ENCODE data around the gene IFNG-AS1. TPM values are rescaled to one million over a fixed set of nuclear protein-coding genes. Genes with fewer than 3 reads are reported as not detected.
A peak's percentile ranks its signal among the peaks of the same experiment; 100 is the strongest.

The IFNG-AS1 gene
- total RNA-seq, 1 donor from 2014 or later, result not detected

GRCh38 chr12:68040450-68041075, 51.3 kb downstream of the IFNG-AS1 start:
- H3K27me3 Mint-ChIP-seq, result no peaks in the 10 kb centered on the region
- H3K9me3 Mint-ChIP-seq, result no peaks in the 10 kb centered on the region
- no peaks in the 10 kb centered on the region for H3K36me3 Mint-ChIP-seq
- no peak for DNase-seq (ENCODE audit: extremely low spot score, unreplicated experiment)
- H3K4me3 Mint-ChIP-seq, result no peak overlapping the region
- H3K4me1 Mint-ChIP-seq (ENCODE audit: unreplicated experiment), result peaks cover 9% of the 10 kb centered on the region
- TF ChIP-seq CTCF (conservative IDR thresholded peaks at IDR 0.05), result peak; percentile 93
- no peak overlapping the region for H3K27ac Mint-ChIP-seq

- no peak for DNase-seq (ENCODE audit: extremely low spot score, unreplicated experiment)
- peaks cover 4% of the 10 kb centered on the region for H3K9me3 Mint-ChIP-seq
- H3K4me1 Mint-ChIP-seq (ENCODE audit: unreplicated experiment), result peaks cover 9% of the 10 kb centered on the region
- H3K4me3 Mint-ChIP-seq, result no peak overlapping the region
- H3K27ac Mint-ChIP-seq, result no peak overlapping the region
- H3K27me3 Mint-ChIP-seq, result no peaks in the 10 kb centered on the region
- no peaks in the 10 kb centered on the region for H3K36me3 Mint-ChIP-seq
- TF ChIP-seq CTCF (conservative IDR thresholded peaks at IDR 0.05), result no peak
These were observed 53.0 kb downstream of the IFNG-AS1 start for GRCh38 chr12:68042212-68042699.

- no peaks in the 10 kb centered on the region for H3K27me3 Mint-ChIP-seq
- no peaks in the 10 kb centered on the region for H3K36me3 Mint-ChIP-seq
- H3K4me1 Mint-ChIP-seq (ENCODE audit: unreplicated experiment), result peaks cover 9% of the 10 kb centered on the region
- no peak for TF ChIP-seq CTCF (conservative IDR thresholded peaks at IDR 0.05)
- H3K9me3 Mint-ChIP-seq, result peaks cover 4% of the 10 kb centered on the region
- no peak for DNase-seq (ENCODE audit: extremely low spot score, unreplicated experiment)
- H3K27ac Mint-ChIP-seq, result no peak overlapping the region
- no peak overlapping the region for H3K4me3 Mint-ChIP-seq
These were observed 54.2 kb downstream of the IFNG-AS1 start for GRCh38 chr12:68043435-68043834.

- H3K27ac Mint-ChIP-seq, result no peak overlapping the region
- H3K4me1 Mint-ChIP-seq (ENCODE audit: unreplicated experiment), result no peaks in the 10 kb centered on the region
- peaks cover 4% of the 10 kb centered on the region for H3K9me3 Mint-ChIP-seq
- H3K36me3 Mint-ChIP-seq, result no peaks in the 10 kb centered on the region
- H3K4me3 Mint-ChIP-seq, result no peak overlapping the region
- no peak for DNase-seq (ENCODE audit: extremely low spot score, unreplicated experiment)
- H3K27me3 Mint-ChIP-seq, result no peaks in the 10 kb centered on the region
- no peak for TF ChIP-seq CTCF (conservative IDR thresholded peaks at IDR 0.05)
These were observed 59.5 kb downstream of the IFNG-AS1 start for GRCh38 chr12:68048648-68049297.

GRCh38 chr12:68056300-68056699, 67.1 kb downstream of the IFNG-AS1 start:
- H3K27me3 Mint-ChIP-seq, result peaks cover 4% of the 10 kb centered on the region
- no peaks in the 10 kb centered on the region for H3K4me1 Mint-ChIP-seq (ENCODE audit: unreplicated experiment)
- H3K9me3 Mint-ChIP-seq, result peaks cover 15% of the 10 kb centered on the region
- H3K36me3 Mint-ChIP-seq, result no peaks in the 10 kb centered on the region
- TF ChIP-seq CTCF (conservative IDR thresholded peaks at IDR 0.05), result no peak
- no peak overlapping the region for H3K4me3 Mint-ChIP-seq
- no peak for DNase-seq (ENCODE audit: extremely low spot score, unreplicated experiment)
- no peak overlapping the region for H3K27ac Mint-ChIP-seq
